ENCODE measurements around the gene SPPL2A.

GRCh38 chr15:50710585-50710984, 54.9 kb downstream of the SPPL2A start:
- TF ChIP-seq CTCF (IDR thresholded peaks at IDR 0.05) (no peak), POLR2A (IDR thresholded peaks at IDR 0.05; ENCODE audit: low read depth) (no peak)
